Fibroblast of peridontal ligament (primary cell): ENCODE results near the gene STMN3.
"Not testable (repeated sequence)": the region's sequence is repeated elsewhere in the genome, so short reads cannot be mapped to it uniquely, and the experiment has no call there.

ENCODE experiments used
- DNase-seq: peaks from one replicate; pipeline ENCODE4 v3.0.0-alpha.2; 2010; ENCODE audit errors: extremely low read depth

STMN3 gene

GRCh38 chr20:63635431-63636141 lies 17.6 kb downstream of the STMN3 start:
- no peak for DNase-seq

DNA sequence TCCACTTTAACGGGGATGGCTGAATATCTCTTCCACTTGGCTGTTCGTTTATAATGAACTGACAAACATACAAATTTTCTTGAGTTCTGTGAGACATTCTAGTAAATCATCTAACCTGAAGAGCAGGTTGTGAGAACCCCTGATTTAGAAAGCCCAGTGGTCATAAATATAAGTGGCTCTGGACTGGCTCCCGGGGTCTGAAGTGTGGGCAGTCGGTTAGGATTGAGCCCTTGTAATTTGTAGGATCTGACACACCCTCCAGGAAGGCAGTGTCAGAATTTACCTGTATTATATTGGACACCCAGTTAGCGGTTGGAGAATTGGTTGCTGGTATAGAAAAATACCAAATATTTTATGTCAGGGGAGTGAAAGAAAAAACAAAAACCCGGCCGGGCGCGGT lies 19.5 kb downstream of the STMN3 start:
- no peak for DNase-seq

DNA sequence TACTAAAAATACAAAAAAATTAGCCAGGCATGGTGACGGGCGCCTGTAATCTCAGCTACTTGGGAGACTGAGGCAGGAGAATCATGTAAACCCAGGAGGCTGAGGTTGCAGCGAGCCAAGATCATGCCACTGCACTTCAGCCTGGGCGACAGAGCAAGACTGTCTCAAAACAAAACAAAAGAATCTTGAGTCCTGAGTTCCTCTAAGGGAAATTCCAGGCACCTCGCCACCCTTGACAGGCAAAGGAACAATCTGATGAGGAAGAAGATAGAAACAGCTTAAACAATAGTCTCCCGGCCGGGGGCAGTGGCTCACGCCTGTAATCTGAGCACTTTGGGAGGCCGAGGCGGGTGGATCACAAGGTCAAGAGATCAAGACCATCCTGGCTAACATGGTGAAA lies 21.8 kb downstream of the STMN3 start:
- not testable (repeated sequence) for DNase-seq

DNA sequence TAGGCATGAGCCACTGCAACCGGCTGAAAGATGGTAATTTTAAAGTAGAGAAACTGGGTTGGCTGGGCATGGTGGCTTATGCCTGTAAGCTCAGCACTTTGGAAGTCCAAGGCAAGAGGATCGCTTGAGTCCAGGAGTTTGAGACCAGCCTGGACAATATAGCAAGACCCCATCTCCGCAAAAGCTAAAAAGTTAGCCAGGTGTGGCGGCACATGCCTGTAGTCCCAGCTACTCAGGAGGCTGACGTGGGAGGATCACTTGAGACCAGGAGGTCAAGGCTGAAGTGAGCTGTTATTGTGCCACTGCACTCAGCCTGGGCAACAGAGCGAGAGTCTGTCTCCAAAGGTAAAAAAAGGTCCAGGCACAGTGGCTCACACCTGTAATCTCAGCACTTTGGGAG lies 22.3 kb downstream of the STMN3 start:
- not testable (repeated sequence) for DNase-seq

- peak; percentile 74 for DNase-seq
These were observed 24.8 kb downstream of the STMN3 start for GRCh38 chr20:63628246-63628975.

DNA sequence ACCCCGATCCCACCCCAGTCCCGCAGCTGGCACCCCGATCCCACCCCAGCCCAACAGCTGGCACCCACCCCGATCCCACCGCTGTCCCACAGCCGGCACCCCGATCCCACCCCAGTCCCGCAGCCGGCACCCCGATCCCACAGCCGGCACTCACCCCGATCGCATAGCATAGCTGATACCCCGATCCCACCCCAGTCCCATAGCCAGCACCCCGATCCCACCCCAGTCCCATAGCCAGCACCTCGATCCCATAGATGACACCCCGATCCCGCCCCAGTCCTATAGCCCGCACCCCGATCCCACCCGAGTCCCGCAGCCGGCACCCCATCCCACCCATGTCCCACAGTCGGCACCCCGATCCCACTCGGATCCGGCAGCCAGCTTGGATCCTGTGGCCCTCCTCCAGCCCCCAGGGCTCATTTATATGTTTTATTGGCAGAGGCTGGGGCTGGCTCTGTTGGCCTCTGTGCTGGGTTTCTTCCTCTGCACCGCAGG lies 25.4 kb downstream of the STMN3 start:
- no peak for DNase-seq

DNA sequence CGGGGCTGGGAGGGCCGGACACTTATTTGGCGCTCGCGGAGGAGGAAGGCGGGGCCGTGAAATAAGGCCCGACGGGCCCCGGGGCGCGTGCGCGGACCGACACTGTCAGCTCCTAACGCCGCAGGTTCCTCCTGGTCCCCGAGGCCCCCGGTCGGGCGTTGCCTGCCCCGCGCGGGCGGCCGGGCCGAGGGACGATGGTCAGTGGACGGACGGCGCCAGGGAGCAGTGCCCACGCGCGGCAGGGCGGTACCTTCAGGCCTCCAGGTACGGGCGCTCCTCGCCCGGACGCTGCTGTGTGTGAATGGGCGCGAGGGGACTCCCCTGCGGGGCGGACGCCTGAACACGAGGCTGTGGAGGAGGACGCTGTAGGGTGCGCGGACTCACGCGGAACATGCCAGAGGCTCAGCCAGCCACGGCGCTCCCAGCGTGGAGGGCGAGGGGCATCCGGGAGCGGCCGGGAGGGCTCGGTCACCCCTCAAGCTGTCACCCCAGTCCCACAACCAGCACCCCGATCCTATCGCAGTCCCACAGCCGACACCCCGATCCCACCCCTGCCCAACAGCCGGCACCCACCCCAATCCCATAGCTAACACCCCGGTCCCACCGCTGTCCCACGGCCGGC lies 26.0 kb downstream of the STMN3 start:
- DNase-seq = peak; percentile 88

DNA sequence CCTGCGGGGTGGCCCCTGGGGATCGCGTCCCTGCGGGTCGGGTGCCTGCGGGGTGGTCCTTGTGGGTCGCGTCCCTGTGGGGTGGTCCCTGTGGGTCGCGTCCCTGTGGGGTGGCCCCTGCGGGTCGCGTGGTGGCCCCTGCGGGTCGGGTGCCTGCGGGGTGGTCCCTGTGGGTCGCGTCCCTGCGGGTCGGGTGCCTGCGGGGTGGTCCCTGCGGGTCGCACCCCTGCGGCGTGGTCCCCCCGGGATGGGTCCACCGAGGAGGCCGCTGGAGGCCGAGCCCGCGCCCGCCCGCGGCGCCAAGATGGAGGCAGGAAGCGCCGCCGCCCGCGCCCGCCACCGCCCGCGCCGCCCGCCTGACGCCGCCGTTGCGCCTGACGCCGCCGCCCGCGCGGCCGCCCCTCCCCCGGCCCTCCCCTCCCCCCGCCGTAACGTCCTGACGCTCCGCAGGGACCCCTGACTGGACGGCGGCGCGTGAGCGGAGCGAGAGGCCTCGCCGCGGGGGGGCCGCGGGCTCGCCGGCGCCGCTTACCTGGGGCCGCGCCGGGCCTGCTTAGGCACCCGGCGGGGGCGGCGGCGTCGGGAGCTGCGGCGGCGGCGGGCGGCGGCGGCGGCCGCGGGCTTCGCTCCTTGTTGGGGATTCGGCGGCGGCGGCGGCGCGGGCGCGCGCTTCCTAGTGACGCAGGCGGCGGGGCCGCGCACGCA lies 26.6 kb downstream of the STMN3 start, which contains the start of gene GMEB2:
Gene GMEB2, minus strand, starts transcription at position 678 of the 705 bp plus-strand sequence. CDS start 7,704 bp downstream, outside the sequence.
- no peak for DNase-seq

DNA sequence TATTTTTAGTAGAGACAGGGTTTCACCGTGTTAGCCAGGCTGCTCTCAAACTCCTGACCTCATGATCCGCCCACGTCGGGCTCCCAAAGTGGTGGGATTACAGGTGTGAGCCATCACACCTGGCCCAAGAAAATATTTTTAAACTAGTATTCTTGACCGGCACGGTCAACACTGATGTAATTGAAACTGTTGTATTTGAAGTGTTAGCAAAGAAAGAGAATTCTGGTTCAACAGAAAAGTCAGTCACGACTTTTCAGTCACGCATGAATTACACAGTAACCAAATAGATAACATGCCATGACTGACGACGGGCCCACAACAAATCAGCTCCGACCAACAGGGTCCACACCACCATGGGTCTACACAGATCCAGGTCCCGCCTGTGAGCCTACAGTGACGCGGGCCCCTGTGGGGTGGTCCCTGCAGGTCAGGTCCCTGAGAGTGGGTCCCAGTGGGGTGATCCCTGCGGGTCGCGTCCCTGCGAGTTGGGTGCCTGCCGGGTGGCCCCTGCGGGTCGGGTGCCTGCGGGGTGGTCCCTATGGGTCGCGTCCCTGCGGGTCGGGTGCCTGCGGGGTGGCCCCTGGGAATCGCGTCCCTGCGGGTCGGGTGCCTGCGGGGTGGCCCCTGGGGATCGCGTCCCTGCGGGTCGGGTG lies 27.3 kb downstream of the STMN3 start:
- peak; percentile 34 for DNase-seq

GRCh38 chr20:63624486-63624885 lies 28.7 kb downstream of the STMN3 start:
- DNase-seq = peak; percentile 27

- DNase-seq = no peak
These were observed 30.5 kb downstream of the STMN3 start for GRCh38 chr20:63622732-63623131.

- no peak for DNase-seq
These were observed 31.1 kb downstream of the STMN3 start for GRCh38 chr20:63622096-63622495.

- no peak for DNase-seq
These were observed 32.2 kb downstream of the STMN3 start for GRCh38 chr20:63620991-63621390.

- no peak for DNase-seq
These were observed 33.7 kb downstream of the STMN3 start for GRCh38 chr20:63619505-63619904.

DNA sequence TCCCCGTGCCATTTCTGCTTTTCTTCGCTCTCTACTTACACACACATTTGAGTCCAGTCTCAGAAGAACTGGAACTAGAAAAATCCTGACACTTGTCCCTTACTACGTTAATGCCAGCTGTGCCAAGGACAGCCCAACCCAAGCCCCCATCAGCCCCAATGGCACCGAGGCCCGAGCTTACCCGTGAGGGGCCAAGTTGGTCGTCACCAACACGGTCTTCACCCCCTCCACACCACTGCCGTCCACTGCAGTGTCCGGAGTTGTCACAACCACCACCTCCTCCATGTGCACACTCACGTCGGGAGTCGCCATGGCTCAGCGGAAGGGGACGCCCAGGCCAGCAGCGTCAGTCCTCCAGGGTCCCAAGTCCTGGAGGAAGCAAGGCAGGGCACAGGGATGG lies 34.1 kb downstream of the STMN3 start:
- no peak for DNase-seq

DNA sequence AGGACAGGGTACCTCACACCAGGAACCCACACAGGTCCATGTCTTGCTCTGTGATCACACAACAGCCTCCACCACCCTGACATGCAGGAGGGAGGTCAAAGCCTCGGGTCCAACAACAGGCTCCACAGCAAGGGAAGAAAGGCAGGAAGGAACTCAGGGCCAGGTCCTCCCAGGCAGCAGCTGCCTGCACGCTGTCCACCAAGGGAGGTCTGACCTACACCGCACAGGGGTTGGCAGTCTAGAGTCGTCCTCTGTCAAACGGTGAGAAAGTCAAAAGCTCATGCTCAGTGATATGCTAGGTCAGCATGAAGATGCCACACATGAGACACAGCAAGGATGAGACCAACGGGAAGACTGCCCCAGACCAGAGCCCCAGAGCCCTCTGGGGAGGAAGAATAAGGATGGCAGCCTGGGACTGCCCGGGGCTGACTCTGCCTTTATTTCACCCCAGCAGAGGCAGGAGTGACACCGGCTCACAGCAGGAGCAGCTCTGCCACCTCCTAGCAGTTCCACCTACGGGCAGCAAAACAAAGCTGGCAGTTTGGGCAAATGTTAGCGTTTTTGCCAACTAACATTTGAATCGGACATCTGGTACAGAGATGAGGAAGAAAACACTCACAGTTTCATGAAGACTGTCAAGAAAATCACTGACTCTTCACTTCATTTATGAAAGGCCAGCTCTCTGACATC lies 34.8 kb downstream of the STMN3 start:
- DNase-seq = no peak

GRCh38 chr20:63617876-63618265 lies 35.4 kb downstream of the STMN3 start:
- DNase-seq = no peak

GRCh38 chr20:63617092-63617875 lies 35.9 kb downstream of the STMN3 start:
- DNase-seq = no peak

- DNase-seq = not testable (repeated sequence)
These were observed 39.2 kb downstream of the STMN3 start for GRCh38 chr20:63613863-63614594.
